Fibroblast of skin of back (primary cell): Measurements from ENCODE around the gene FRMD1.

Source experiments
- DNase-seq: peaks from one replicate; pipeline ENCODE4 v3.0.0-alpha.2; 2013

Gene FRMD1

GRCh38 chr6:168025831-168026710, 52.9 kb downstream of the FRMD1 start:
- no peak for DNase-seq

- DNase-seq: no peak
Measured at GRCh38 chr6:168024951-168025510, 54.0 kb downstream of the FRMD1 start.

GRCh38 chr6:168022488-168023321, 56.3 kb downstream of the FRMD1 start:
- DNase-seq: no peak

GRCh38 chr6:168021581-168021980, 57.4 kb downstream of the FRMD1 start:
- DNase-seq: no peak

- no peak for DNase-seq
Measured at GRCh38 chr6:168020242-168020641, 58.8 kb downstream of the FRMD1 start.

GRCh38 chr6:168018664-168019063, 60.3 kb downstream of the FRMD1 start:
- no peak for DNase-seq

GRCh38 chr6:168017629-168018028, 61.4 kb downstream of the FRMD1 start:
- no peak for DNase-seq

- no peak for DNase-seq
Measured at GRCh38 chr6:168016721-168017525, 62.1 kb downstream of the FRMD1 start.

- DNase-seq: no peak
Measured at GRCh38 chr6:168016176-168016620, 62.8 kb downstream of the FRMD1 start.

GRCh38 chr6:168015482-168016175, 63.4 kb downstream of the FRMD1 start:
- no peak for DNase-seq

- no peak for DNase-seq
Measured at GRCh38 chr6:168015009-168015408, 64.0 kb downstream of the FRMD1 start.

GRCh38 chr6:168014428-168014827, 64.6 kb downstream of the FRMD1 start:
- DNase-seq: no peak

GRCh38 chr6:168013250-168013915, 65.6 kb downstream of the FRMD1 start:
- DNase-seq: no peak

- DNase-seq: no peak
Measured at GRCh38 chr6:168012431-168013249, 66.4 kb downstream of the FRMD1 start.

GRCh38 chr6:168011291-168011690, 67.7 kb downstream of the FRMD1 start:
- no peak for DNase-seq

- DNase-seq: peak; percentile 80
Measured at GRCh38 chr6:168009331-168009730, 69.7 kb downstream of the FRMD1 start.

- DNase-seq: peak; percentile 97
Measured at GRCh38 chr6:168007592-168008338, 71.2 kb downstream of the FRMD1 start.

- DNase-seq: no peak
Measured at GRCh38 chr6:168005796-168006195, 73.2 kb downstream of the FRMD1 start.

- DNase-seq: no peak
Measured at GRCh38 chr6:168004945-168005344, 74.1 kb downstream of the FRMD1 start.
